ENCODE data around the gene F2R.
"Not testable (repeated sequence)": the region's sequence is repeated elsewhere in the genome, so short reads cannot be mapped to it uniquely, and the experiment has no call there.

F2R gene

DNA sequence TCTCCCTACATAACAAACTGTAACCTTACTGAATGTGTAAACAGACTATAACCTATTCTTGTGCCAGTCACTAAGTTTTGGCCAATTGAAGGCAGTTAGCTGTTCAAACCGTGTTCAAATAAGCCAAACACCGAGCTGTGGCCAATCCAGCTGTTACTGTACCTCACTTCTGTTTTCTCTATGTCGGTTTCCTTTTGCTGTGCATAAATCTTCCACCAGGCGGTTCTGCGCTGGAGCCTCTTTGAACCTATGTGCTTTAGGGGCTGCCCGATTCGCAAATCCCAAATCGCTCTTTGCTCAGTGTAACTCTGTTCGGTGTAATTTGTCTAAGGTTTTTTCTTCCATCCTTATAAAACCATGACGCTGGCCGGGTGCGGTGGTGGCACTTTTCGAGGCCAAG lies 31.8 kb downstream of the F2R start:
- in situ Hi-C loops (cut with MboI; ENCODE audit: low sequenced_read_pairs): no loop called here

DNA sequence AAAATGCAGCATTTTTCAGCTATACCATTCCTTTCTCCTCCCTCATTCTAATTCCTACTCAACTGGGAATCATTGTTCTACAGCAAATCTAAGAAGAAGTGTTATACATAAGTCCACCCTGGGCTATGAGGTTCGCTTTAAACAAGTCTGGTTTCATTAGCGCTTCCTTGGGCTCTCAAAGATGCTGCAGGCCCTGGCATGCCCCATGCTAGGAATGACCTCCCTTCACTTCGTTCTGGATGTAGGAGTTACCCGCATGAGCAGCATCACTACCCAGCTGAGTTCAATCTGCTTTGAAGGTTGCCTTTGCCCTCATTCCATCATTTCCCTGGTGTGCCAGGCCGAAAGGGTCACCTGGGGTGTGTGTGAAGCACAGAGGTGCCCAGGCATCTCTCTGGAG lies 35.4 kb downstream of the F2R start:
- in situ Hi-C loops (cut with MboI; ENCODE audit: low sequenced_read_pairs): no loop called here

GRCh38 chr5:76754668-76755078 lies 38.7 kb downstream of the F2R start:
- in situ Hi-C loops (cut with MboI; ENCODE audit: low sequenced_read_pairs): no loop called here

- in situ Hi-C loops (cut with MboI; ENCODE audit: low sequenced_read_pairs): no loop called here
Measured at GRCh38 chr5:76755779-76756637, 40.1 kb downstream of the F2R start.

GRCh38 chr5:76757049-76757448 lies 41.1 kb downstream of the F2R start:
- in situ Hi-C loops (cut with MboI; ENCODE audit: low sequenced_read_pairs): no loop called here

DNA sequence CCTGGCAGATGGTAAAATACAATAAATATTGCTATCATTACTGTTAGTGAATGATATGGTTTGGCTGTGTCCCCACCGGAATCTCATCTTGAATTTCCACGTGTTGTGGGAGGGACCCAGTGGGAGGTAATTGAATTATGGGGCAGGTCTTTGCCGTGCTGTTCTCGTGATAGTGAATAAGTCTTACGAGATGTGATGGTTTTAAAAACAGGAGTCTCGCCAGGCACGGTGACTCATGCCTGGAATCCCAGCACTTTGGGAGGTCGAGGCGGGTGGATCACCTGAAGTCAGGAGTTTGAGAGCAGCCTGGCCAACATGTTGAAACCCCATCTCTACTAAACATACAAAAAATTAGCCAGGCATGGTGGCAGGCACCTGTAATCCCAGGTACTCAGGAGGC lies 45.2 kb downstream of the F2R start:
- in situ Hi-C loops (cut with MboI; ENCODE audit: low sequenced_read_pairs): not testable (repeated sequence)

DNA sequence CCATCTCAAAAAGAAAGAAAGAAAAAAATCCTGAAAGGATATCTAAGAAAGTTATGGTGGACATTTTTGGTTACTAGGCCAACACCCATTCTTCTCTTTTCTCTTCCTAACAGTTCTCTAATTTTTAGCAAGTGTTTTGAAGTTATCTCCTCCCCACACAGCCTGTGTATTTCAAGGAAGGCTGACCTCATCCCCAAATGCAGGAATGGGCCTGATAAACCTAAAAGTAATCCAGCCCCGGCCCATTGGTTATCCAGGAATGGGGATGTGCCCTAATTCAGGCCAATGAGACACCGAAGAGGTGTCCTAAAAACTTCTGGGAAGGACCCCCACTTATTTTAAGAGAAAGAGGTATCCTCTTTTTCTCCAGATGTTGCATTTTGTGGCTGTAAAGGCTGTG lies 46.6 kb downstream of the F2R start:
- in situ Hi-C loops (cut with MboI; ENCODE audit: low sequenced_read_pairs): no loop called here

DNA sequence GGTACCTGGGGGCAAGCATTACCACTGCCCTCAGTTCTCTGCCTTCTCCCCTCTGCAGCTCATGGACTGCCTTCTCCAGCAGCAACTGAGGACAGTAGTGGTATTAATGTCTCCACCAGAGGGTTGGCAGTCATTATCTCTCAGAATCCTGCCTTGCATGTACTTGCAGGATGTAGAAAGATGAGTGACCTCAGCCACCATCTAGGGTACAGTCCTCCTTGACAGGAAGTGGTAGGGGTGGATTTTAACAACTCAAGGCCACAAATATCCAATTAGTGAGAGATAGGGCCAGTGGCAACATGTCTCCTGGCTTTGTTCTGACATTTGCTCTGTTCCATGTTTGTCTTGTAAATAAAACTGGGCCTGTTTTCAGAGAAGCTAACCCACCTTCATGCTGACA lies 47.2 kb downstream of the F2R start:
- in situ Hi-C loops (cut with MboI; ENCODE audit: low sequenced_read_pairs): no loop called here

DNA sequence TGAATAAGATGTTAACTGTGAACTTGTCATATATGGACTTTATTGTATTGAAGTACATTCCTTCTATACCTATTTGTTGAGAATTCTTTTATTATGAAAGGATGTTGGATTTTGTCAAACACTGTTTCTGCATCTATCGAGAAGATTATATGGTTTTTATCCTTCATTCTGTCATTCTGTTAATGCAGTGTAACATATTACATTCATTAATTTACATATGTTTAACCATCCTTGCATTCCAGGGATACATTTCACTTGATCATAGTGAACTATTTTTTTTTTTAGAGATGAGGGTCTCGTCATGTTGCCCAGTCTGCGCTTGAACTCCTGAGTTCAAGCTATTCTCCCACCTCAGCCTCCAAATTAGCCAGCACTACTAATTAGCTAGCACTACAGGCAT lies 48.4 kb downstream of the F2R start:
- in situ Hi-C loops (cut with MboI; ENCODE audit: low sequenced_read_pairs): no loop called here

DNA sequence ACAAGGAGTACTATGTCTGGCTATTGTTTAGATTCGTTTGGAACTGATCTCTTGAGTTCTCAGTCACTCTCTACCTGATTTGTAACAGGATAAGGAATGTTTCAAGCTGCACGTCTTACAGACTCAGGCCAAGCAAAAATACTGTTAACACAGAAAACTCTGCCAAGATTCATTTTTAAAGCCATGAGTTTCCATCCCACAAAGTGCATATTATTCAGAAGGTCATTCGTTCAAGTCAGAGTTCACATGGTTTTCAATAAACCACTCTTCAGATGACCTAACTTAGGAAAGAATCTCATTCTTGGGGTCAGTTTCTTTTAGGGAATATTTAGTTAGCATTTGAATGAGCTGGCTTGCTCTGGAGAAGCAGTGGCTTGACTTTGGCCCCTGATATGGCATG lies 49.3 kb downstream of the F2R start:
- in situ Hi-C loops (cut with MboI; ENCODE audit: low sequenced_read_pairs): no loop called here

- in situ Hi-C loops (cut with MboI; ENCODE audit: low sequenced_read_pairs): no loop called here
Measured at GRCh38 chr5:76766746-76767145, 50.8 kb downstream of the F2R start.

DNA sequence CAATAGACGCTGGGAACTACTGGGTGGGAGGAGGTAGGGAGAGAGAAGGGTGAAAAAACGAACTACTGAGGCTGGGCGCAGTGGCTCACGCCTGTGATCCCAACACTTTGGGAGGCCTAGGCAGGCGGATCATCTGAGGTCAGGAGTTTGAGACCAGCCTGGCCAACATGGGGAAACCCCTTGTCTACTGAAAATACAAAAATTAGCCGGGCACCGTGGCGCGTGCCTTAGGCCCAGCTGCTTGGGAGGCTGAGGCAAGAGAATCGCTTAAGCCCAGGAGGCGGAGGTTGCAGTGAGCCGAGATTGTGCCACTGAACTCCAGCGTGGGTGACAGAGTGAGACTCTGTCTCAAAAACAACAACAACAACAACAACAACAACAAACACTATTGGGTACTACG lies 55.1 kb downstream of the F2R start:
- in situ Hi-C loops (cut with MboI; ENCODE audit: low sequenced_read_pairs): not testable (repeated sequence)

DNA sequence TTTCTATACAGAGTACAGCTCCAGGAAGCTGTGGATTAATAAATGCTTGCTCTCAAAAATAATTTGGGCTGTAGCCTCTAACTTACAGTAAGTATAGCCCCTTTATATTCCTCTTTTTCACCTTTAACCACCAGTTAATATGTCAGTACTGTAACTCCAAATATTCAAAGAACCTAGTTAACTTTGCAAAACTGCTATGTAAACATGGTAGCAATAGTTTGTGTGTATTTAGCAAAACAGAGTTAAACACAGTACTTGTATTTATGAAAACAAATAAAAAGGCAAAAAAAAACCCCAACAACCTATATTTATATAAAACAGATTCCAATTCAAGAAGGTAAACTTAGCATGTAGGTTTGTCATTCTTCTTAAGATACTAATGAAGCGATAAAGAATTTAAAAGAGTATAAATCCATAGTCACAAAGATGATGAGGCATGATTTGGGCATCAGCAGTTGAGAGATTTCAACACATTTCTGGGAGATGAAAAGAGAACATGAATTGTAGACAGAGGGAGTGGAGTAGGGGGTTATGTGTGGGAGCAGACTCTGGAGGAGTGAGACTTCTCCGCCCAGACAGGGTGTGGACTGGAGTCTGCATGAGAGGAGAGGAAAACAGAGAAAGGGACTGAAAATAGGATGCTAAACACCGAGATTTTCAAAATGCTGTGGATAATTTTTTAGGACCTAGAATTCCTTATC lies 55.9 kb downstream of the F2R start:
- in situ Hi-C loops (cut with MboI; ENCODE audit: low sequenced_read_pairs): no loop called here

- in situ Hi-C loops (cut with MboI; ENCODE audit: low sequenced_read_pairs): no loop called here
Measured at GRCh38 chr5:76775921-76776320, 60.0 kb downstream of the F2R start.

DNA sequence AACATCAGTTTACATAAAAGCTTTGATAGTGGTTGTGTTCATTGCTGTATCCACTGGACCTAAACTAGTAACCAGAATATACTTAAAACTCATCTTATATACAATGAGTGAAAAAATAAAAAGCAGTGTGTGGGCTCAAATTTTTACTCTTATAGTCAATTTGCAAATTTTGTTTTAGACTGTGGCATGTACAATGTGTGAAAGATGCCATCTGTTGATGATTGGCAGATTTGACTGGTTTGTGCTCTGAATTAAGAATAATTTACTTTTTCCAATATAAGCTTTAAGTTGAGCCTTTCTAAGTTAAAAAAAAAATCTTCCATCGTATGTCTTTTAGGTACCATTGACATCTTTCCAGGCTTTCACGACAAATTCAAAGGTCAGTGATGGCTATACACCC lies 60.5 kb downstream of the F2R start:
- in situ Hi-C loops (cut with MboI; ENCODE audit: low sequenced_read_pairs): no loop called here

GRCh38 chr5:76780616-76781015 lies 64.7 kb downstream of the F2R start:
- in situ Hi-C loops (cut with MboI; ENCODE audit: low sequenced_read_pairs): not testable (repeated sequence)

DNA sequence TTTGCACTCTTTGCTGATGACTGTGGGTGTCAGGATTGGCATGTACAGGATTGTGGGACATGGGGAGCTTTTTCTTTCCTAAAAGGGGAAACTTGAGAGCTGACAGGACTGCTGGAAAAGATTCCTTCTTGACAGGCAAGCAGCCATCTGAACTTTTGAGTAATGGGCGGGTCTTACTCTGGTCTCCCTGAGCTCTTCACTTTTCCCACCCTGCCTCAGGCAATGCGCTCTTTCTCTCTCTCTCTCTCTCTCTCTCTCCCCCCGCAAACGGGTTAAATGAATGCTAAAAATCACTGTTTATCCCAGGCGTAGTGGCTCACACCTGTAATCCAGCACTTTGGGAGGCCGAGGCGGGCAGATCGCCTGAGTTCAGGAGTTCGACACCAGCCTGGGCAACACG lies 65.8 kb downstream of the F2R start:
- in situ Hi-C loops (cut with MboI; ENCODE audit: low sequenced_read_pairs): no loop called here

GRCh38 chr5:76782444-76782843 lies 66.5 kb downstream of the F2R start:
- in situ Hi-C loops (cut with MboI; ENCODE audit: low sequenced_read_pairs): no loop called here
